CD14-positive monocyte (primary cell): Measurements from ENCODE around the gene HOXD1. TPM values are rescaled to one million over a fixed set of nuclear protein-coding genes. Genes with fewer than 3 reads are reported as not detected.

Source experiments
- DNase-seq, 3 donors: peaks; one replicate each; pipeline ENCODE4 v3.0.0-alpha.2; 2011 to 2022
- H2AFZ ChIP-seq: 2 replicates; pipeline ENCODE4 v1.6.0; 2012; ENCODE audit warnings: mild to moderate bottlenecking, low read depth, low read length, inconsistent platforms; ENCODE audit not compliant: insufficient read depth, poor library complexity, severe bottlenecking
- H3K27ac ChIP-seq, 2 donors: 1 replicate in 1 of 2; 2 replicates in 1 of 2; pipeline ENCODE4 v1.5.1; 2012 to 2013; ENCODE audit warnings: low read length in 2 of 2, control low read depth in 1 of 2, inconsistent platforms in 1 of 2, low read depth in 1 of 2, mild to moderate bottlenecking in 1 of 2
- H3K27me3 ChIP-seq, 2 donors: one replicate each; pipeline versions ENCODE4 v1.6.0 to v1.6.1; 2011 to 2013; ENCODE audit warnings: low read length in 2 of 2; ENCODE audit not compliant: control insufficient read depth in 2 of 2, insufficient read depth in 2 of 2
- H3K36me3 ChIP-seq, 2 donors: replicated peaks in 1 of 2; 1 replicate in 1 of 2; 2 replicates in 1 of 2; pipeline versions ENCODE4 v1.5.1 to v1.6.1; 2012 to 2013; ENCODE audit warnings: low read length in 2 of 2, control low read depth in 1 of 2, inconsistent platforms in 1 of 2, mild to moderate bottlenecking in 1 of 2; ENCODE audit not compliant: insufficient read depth in 2 of 2, control insufficient read depth in 1 of 2
- H3K4me1 ChIP-seq, 2 donors: 1 replicate in 1 of 2; 2 replicates in 1 of 2; pipeline versions ENCODE4 v1.5.1 to v1.6.1; 2012 to 2013; ENCODE audit warnings: low read length in 2 of 2, control low read depth in 1 of 2, inconsistent platforms in 1 of 2, mild to moderate bottlenecking in 1 of 2, moderate library complexity in 1 of 2; ENCODE audit not compliant: insufficient read depth in 2 of 2, control insufficient read depth in 1 of 2
- H3K4me2 ChIP-seq: replicated peaks from 2 replicates; pipeline ENCODE3; 2012; ENCODE audit warnings: low read length, moderate library complexity, mild to moderate bottlenecking; ENCODE audit not compliant: poor library complexity, severe bottlenecking; ENCODE audit errors: extremely low read depth
- H3K4me3 ChIP-seq, 3 experiments: fragments of 200-600 bp in 1 of 3; sonication (generic) in 1 of 3; replicated peaks in 1 of 3; 1 replicate in 2 of 3; 2 replicates in 1 of 3; pipeline ENCODE4 v1.5.1; 2011 to 2013; ENCODE audit warnings: low read length in 3 of 3, mild to moderate bottlenecking in 3 of 3, control low read depth in 2 of 3, low read depth in 2 of 3, inconsistent platforms in 1 of 3, moderate library complexity in 1 of 3
- H3K79me2 ChIP-seq: 2 replicates; pipeline ENCODE4 v1.6.0; 2012; ENCODE audit warnings: mild to moderate bottlenecking, control low read depth, inconsistent platforms, low read length, moderate library complexity; ENCODE audit not compliant: insufficient read depth
- H3K9ac ChIP-seq: 2 replicates; pipeline ENCODE4 v1.6.0; 2017; ENCODE audit warnings: low read length, mild to moderate bottlenecking; ENCODE audit not compliant: insufficient read depth, poor library complexity, severe bottlenecking
- H3K9me3 ChIP-seq, 2 donors: replicated peaks in 1 of 2; 1 replicate in 1 of 2; 2 replicates in 1 of 2; pipeline versions ENCODE4 v1.5.1 to v1.6.1; 2012 to 2013; ENCODE audit warnings: low read length in 2 of 2, control low read depth in 1 of 2; ENCODE audit not compliant: control insufficient read depth in 1 of 2, insufficient read depth in 1 of 2
- H4K20me1 ChIP-seq: 2 replicates; pipeline ENCODE4 v1.6.0; 2012; ENCODE audit warnings: mild to moderate bottlenecking, low read length, control low read depth, moderate library complexity; ENCODE audit not compliant: insufficient read depth
- H3K27ac Mint-ChIP-seq, 7 donors: one replicate each; pipeline ENCODE4 v1.8.0; 2020; ENCODE audit warnings: mild to moderate bottlenecking in 7 of 7, mixed read lengths in 7 of 7, moderate library complexity in 6 of 7, inconsistent platforms in 2 of 7
- H3K27me3 Mint-ChIP-seq, 3 donors: one replicate each; pipeline ENCODE4 v1.8.0; 2021 to 2022; ENCODE audit warnings: low read depth in 3 of 3, mild to moderate bottlenecking in 3 of 3, mixed read lengths in 3 of 3, moderate library complexity in 3 of 3, inconsistent platforms in 1 of 3
- H3K36me3 Mint-ChIP-seq, 2 donors: one replicate each; pipeline ENCODE4 v1.8.0; 2020; ENCODE audit warnings: mixed read lengths in 2 of 2, inconsistent platforms in 1 of 2, mild to moderate bottlenecking in 1 of 2
- H3K4me1 Mint-ChIP-seq: one replicate; pipeline ENCODE4 v1.8.0; 2020; ENCODE audit warnings: mild to moderate bottlenecking, mixed read lengths
- H3K4me3 Mint-ChIP-seq, 2 donors: one replicate each; pipeline ENCODE4 v1.8.0; 2020; ENCODE audit warnings: mild to moderate bottlenecking in 2 of 2, mixed read lengths in 2 of 2, moderate library complexity in 1 of 2
- H3K9me3 Mint-ChIP-seq, 7 donors: one replicate each; pipeline ENCODE4 v1.8.0; 2020 to 2022; ENCODE audit warnings: mixed read lengths in 7 of 7, mild to moderate bottlenecking in 6 of 7, moderate library complexity in 6 of 7, inconsistent platforms in 2 of 7
- CTCF ChIP-seq: fragments of 200-600 bp; IDR thresholded peaks from one replicate; pipeline ENCODE4 v1.8.0; 2022; ENCODE audit warnings: antibody characterized with exemption, mild to moderate bottlenecking
- WGBS: methylation state at CpG from one replicate; pipeline ENCODE4 v1.1.5; 2013; ENCODE audit warnings: missing lambda C conversion rate; ENCODE audit not compliant: insufficient coverage; 5-methylcytosine and 5-hydroxymethylcytosine counted together
- intact Hi-C, 2 donors: fragments of 100-400 bp; cut with micrococcal nuclease; formaldehyde crosslinking; loops; one replicate each; pipeline versions ENCODE4 v1.15.0 to v1.15.1; 2023
- polyA plus RNA-seq, 3 donors: library from polyadenylated mRNA; depleted of rRNA in 1 of 3; unstranded in 2 of 3; stranded (reverse) in 1 of 3; fragments of 300-500 nt in 2 of 3; fragments of >200 nt in 1 of 3; fragmentation: Illumina TruSeq in 2 of 3; gene quantifications; 1 replicate in 2 of 3; 2 replicates in 1 of 3; pipeline ENCODE4 v1.2.3, GENCODE V29; 2012 to 2021

HOXD1 gene
- polyA plus RNA-seq, 3 donors = not detected

DNA sequence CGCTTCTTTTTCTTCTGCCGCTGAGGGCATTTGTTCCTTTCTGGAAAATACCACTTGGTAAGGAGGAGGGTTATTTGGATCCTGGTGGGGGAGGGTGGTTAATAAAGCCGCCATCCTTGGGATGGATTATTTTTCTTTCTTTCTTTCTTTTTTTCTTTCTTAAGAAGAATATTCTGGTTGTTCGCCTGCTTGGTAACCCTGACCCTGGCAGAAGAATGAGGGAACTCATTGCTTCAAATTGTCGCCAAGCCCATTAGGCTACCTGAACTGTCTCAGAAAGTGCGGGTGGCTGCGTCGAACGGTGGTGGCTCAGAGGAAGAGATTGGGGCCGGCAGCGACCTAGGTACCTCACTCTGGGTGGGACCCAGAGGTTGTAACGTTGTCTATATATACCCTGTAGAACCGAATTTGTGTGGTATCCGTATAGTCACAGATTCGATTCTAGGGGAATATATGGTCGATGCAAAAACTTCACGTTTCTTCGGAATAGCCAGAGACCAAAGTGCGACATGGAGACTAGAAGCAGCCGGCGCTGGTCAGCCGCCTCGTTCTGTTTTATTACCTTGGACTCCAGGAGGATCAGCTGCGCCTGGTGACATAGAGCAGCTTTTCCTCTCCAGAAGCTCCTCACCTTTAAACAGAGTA is 38.4 kb upstream of the HOXD1 start:
- no peak overlapping the region for H2AFZ ChIP-seq
- no peak overlapping the region for H3K4me2 ChIP-seq
- no peaks in the 10 kb centered on the region for H3K36me3 ChIP-seq
- no peak overlapping the region for H3K9ac ChIP-seq
- intact Hi-C loops = no loop called here
- Mint-ChIP-seq H3K27me3 (peaks cover 94 to 100% (median 97%) of the 10 kb centered on the region in 3 donors), H3K4me3 (peak overlapping the region in 1 of 2 donors; percentile 75), H3K9me3 (peaks cover 0 to 32% (median 14%) of the 10 kb centered on the region in 7 donors), H3K36me3 (peaks cover 2 to 3% of the 10 kb centered on the region in 2 donors), H3K4me1 (peaks cover 2% of the 10 kb centered on the region), H3K27ac (no peak overlapping the region)
- peaks cover 93 to 99% of the 10 kb centered on the region in 2 donors for H3K27me3 ChIP-seq
- H3K9me3 ChIP-seq = peaks cover 0 to 70% of the 10 kb centered on the region in 2 donors
- H3K4me3 ChIP-seq = no peak overlapping the region
- H4K20me1 ChIP-seq = no peaks in the 10 kb centered on the region
- no peak for TF ChIP-seq CTCF
- no peaks in the 10 kb centered on the region for H3K4me1 ChIP-seq
- DNase-seq = no peak
- 28% methylated on average over 20 of the region's 24 CpGs for WGBS
- H3K27ac ChIP-seq = no peak overlapping the region
- no peaks in the 10 kb centered on the region for H3K79me2 ChIP-seq

GRCh38 chr2:176150584-176151441 is 37.7 kb upstream of the HOXD1 start:
- Histone ChIP-seq H3K4me2 (no peak overlapping the region), H3K4me1 (no peaks in the 10 kb centered on the region), H3K36me3 (no peaks in the 10 kb centered on the region), H2AFZ (no peak overlapping the region), H3K4me3 (no peak overlapping the region), H4K20me1 (no peaks in the 10 kb centered on the region), H3K79me2 (no peaks in the 10 kb centered on the region), H3K9ac (no peak overlapping the region), H3K27me3 (peaks cover 93 to 99% of the 10 kb centered on the region in 2 donors), H3K27ac (no peak overlapping the region), H3K9me3 (peaks cover 0 to 65% of the 10 kb centered on the region in 2 donors)
- Mint-ChIP-seq H3K36me3 (peaks cover 2 to 3% of the 10 kb centered on the region in 2 donors), H3K27me3 (peaks cover 96 to 100% (median 97%) of the 10 kb centered on the region in 3 donors), H3K4me1 (peaks cover 2% of the 10 kb centered on the region), H3K4me3 (peak overlapping the region in 1 of 2 donors; percentile 75), H3K9me3 (peaks cover 0 to 32% (median 14%) of the 10 kb centered on the region in 7 donors), H3K27ac (peak overlapping the region in 1 of 7 donors; percentile 32)
- no peak for TF ChIP-seq CTCF
- DNase-seq = no peak
- intact Hi-C loops = no loop called here
- WGBS = 48% methylated on average over 11 of the region's 14 CpGs
